Measurements from ENCODE around the gene SCN9A.

DNA sequence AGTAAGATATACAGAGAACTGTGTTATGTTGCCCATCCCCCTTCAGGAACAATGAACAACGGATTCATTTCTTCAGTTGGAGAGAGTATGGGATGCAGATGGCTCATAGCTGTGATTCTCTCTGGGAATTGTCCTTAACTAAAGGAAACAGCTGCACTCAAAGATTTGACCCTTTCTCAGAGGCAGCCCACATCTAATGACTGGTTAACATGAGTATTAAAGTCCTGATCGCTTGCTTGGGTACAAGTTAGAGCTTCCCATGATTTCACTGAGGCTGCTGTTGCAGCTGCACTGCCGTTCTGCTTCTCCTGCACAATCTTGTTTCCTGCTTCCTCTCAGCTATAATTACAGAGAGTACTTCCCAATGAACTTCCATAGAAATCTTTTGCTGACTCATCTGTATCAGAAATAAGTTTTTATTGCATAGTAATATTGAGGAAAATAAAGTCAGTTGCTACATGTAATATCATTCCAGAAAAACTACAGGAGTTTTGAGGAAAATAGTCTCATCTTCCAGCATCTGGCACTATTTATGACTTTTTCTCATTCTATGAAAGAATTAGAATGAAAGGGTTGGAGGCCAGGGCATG, 12.8 kb upstream of the SCN9A start:
- TF ChIP-seq, protein P1, sequence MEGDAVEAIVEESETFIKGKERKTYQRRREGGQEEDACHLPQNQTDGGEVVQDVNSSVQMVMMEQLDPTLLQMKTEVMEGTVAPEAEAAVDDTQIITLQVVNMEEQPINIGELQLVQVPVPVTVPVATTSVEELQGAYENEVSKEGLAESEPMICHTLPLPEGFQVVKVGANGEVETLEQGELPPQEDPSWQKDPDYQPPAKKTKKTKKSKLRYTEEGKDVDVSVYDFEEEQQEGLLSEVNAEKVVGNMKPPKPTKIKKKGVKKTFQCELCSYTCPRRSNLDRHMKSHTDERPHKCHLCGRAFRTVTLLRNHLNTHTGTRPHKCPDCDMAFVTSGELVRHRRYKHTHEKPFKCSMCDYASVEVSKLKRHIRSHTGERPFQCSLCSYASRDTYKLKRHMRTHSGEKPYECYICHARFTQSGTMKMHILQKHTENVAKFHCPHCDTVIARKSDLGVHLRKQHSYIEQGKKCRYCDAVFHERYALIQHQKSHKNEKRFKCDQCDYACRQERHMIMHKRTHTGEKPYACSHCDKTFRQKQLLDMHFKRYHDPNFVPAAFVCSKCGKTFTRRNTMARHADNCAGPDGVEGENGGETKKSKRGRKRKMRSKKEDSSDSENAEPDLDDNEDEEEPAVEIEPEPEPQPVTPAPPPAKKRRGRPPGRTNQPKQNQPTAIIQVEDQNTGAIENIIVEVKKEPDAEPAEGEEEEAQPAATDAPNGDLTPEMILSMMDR (IDR thresholded peaks at IDR 0.05; ENCODE audit: poor library complexity, severe bottlenecking) = no peak
- TF ChIP-seq POLR2AphosphoS5 (IDR thresholded peaks at IDR 0.05) (no peak), EP300 (conservative IDR thresholded peaks at IDR 0.05; ENCODE audit: poor library complexity, severe bottlenecking) (no peak), MXI1 (conservative IDR thresholded peaks at IDR 0.05; ENCODE audit: poor library complexity, severe bottlenecking) (no peak), EZH2 (IDR thresholded peaks at IDR 0.05; ENCODE audit: borderline replicate concordance, insufficient read depth, low read length, poor library complexity, severe bottlenecking) (no peak), TAF1 (IDR thresholded peaks at IDR 0.05; ENCODE audit: low read depth) (no peak)
